ENCODE results near the gene EFNA5.
"Not testable (repeated sequence)": the region's sequence is repeated elsewhere in the genome, so short reads cannot be mapped to it uniquely, and the experiment has no call there.

DNA sequence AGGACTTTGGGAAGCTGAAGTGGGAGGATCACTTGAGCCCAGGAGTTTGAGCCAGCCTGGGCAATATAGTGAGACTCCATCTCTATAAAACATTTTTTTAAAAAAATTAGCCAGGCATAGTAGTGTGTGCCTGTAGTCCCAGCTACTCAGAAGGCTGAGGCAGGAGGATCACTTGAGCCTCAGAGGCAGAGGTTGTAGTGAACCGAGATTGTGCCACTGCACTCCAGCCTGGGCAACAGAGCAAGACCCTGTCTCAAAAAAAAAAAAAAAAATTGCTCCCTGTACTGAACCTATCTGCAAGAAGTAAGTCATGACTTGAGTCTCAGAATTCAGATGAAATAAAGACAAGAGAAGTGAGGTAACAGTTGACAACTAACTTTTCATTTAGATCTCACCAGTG lies 237.1 kb downstream of the EFNA5 start:
- TF ChIP-seq, protein P1, sequence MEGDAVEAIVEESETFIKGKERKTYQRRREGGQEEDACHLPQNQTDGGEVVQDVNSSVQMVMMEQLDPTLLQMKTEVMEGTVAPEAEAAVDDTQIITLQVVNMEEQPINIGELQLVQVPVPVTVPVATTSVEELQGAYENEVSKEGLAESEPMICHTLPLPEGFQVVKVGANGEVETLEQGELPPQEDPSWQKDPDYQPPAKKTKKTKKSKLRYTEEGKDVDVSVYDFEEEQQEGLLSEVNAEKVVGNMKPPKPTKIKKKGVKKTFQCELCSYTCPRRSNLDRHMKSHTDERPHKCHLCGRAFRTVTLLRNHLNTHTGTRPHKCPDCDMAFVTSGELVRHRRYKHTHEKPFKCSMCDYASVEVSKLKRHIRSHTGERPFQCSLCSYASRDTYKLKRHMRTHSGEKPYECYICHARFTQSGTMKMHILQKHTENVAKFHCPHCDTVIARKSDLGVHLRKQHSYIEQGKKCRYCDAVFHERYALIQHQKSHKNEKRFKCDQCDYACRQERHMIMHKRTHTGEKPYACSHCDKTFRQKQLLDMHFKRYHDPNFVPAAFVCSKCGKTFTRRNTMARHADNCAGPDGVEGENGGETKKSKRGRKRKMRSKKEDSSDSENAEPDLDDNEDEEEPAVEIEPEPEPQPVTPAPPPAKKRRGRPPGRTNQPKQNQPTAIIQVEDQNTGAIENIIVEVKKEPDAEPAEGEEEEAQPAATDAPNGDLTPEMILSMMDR (IDR thresholded peaks at IDR 0.05): not testable (repeated sequence)
- TF ChIP-seq ZFX (IDR thresholded peaks at IDR 0.05; ENCODE audit: borderline replicate concordance): not testable (repeated sequence)

All from 22Rv1 (cell line).